ENCODE measurements around the gene TK1. TPM values are rescaled to one million over a fixed set of nuclear protein-coding genes. Genes with fewer than 3 reads are reported as not detected.

TK1 gene
- polyA plus RNA-seq, 1 of the 3 experiments (the other 2 are of a cell fraction) = 112 TPM

- ChIA-PET POLR2A (interaction anchor here (0.9 kb wide), 1 partner anchor 13 kb away, joined by 7 read pairs; no protein-coding TSS in a partner anchor), CTCF (interaction anchor here (1.5 to 7.7 kb wide), 3 partner anchors 13 to 70 kb away, joined by 5 to 59 read pairs (median 25); no protein-coding TSS in a partner anchor)
- H3K4me1 ChIP-seq (ENCODE audit: control insufficient read depth in 1 of 2, insufficient read depth in 2 of 2, low read depth in 1 of 2, low read length in 1 of 2) = peaks cover 7% of the 10 kb centered on the region in 2 experiments; a peak in 2 of 4 replicates
- H2AFZ ChIP-seq (ENCODE audit: low read depth) = no peak overlapping the region
- H4K20me1 ChIP-seq (ENCODE audit: insufficient read depth) = peaks cover 7% of the 10 kb centered on the region; the same call in 1 of the 2 replicates
- no peak overlapping the region for H3K4me3 ChIP-seq (ENCODE audit: low read depth in 2 of 2, low read length in 1 of 2)
- TF ChIP-seq RXRA (IDR thresholded peaks at IDR 0.05; ENCODE audit: borderline replicate concordance, low read depth) (no peak), JUND (IDR thresholded peaks at IDR 0.05) (no peak), GATA2 (CRISPR knock-in tag; IDR thresholded peaks at IDR 0.05) (no peak), FOXJ3 (CRISPR knock-in tag; IDR thresholded peaks at IDR 0.05) (no peak), IRF3 (IDR thresholded peaks at IDR 0.05; ENCODE audit: low read depth, low read length) (no peak), USF2 (IDR thresholded peaks at IDR 0.05; ENCODE audit: borderline replicate concordance, low read depth, low read length) (no peak), MEF2A (IDR thresholded peaks at IDR 0.05; ENCODE audit: borderline replicate concordance, low read depth) (no peak), CHD2 (IDR thresholded peaks at IDR 0.05; ENCODE audit: low read length, partially characterized antibody) (no peak), ZBTB33 (IDR thresholded peaks at IDR 0.05; ENCODE audit: borderline replicate concordance, low read depth) (no peak), MAX (IDR thresholded peaks at IDR 0.05; ENCODE audit: low read depth) (no peak), PBX3 (IDR thresholded peaks at IDR 0.05) (no peak)
- no peak overlapping the region for H3K27ac ChIP-seq (ENCODE audit: low read depth in 2 of 2, low read length in 1 of 2)
- no peaks in the 10 kb centered on the region for H3F3A ChIP-seq (replicated peaks; ENCODE audit: insufficient read depth)
- H3K9ac ChIP-seq = no peak overlapping the region
- H3K4me2 ChIP-seq = no peak overlapping the region
- WGBS (ENCODE audit: low lambda C conversion rate) = 96% methylated on average over 13 of the region's 13 CpGs
- DNase-seq = no peak
- no peaks in the 10 kb centered on the region for H3K9me2 ChIP-seq
- H3K9me3 ChIP-seq = no peaks in the 10 kb centered on the region
- H3K79me2 ChIP-seq (ENCODE audit: insufficient read depth) = peaks cover 36% of the 10 kb centered on the region
- no peaks in the 10 kb centered on the region for H3K27me3 ChIP-seq (ENCODE audit: insufficient read depth)
- H3K36me3 ChIP-seq (replicated peaks in 1 of 2; ENCODE audit: control insufficient read depth in 1 of 2, insufficient read depth in 2 of 2, low read length in 1 of 2) = no peaks in the 10 kb centered on the region
Measured at GRCh38 chr17:78182504-78182903, 4.3 kb downstream of the TK1 start.

Measured in SK-N-SH (cell line).